ENCODE results near the gene RAB1A.

GRCh38 chr2:65134158-65134557 lies 4.3 kb upstream of the RAB1A start:
- TF ChIP-seq, protein P1, sequence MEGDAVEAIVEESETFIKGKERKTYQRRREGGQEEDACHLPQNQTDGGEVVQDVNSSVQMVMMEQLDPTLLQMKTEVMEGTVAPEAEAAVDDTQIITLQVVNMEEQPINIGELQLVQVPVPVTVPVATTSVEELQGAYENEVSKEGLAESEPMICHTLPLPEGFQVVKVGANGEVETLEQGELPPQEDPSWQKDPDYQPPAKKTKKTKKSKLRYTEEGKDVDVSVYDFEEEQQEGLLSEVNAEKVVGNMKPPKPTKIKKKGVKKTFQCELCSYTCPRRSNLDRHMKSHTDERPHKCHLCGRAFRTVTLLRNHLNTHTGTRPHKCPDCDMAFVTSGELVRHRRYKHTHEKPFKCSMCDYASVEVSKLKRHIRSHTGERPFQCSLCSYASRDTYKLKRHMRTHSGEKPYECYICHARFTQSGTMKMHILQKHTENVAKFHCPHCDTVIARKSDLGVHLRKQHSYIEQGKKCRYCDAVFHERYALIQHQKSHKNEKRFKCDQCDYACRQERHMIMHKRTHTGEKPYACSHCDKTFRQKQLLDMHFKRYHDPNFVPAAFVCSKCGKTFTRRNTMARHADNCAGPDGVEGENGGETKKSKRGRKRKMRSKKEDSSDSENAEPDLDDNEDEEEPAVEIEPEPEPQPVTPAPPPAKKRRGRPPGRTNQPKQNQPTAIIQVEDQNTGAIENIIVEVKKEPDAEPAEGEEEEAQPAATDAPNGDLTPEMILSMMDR (IDR thresholded peaks at IDR 0.05 in 4 of 5, conservative IDR thresholded peaks at IDR 0.05 in 1 of 5), result no peak
- TF ChIP-seq POLR2A (IDR thresholded peaks at IDR 0.05), result no peak
